GM10248 (cell line): ENCODE data around the gene PRIMA1.
A peak's percentile ranks its signal among the peaks of the same experiment; 100 is the strongest.

Source experiments
- CTCF ChIA-PET: fragments of 300-600 bp; sonication (Branson Sonifier 250); formaldehyde crosslinking; extraction: SDS; loops from one replicate; lab custom pipeline; 2021; ENCODE audit warnings: antibody characterized with exemption; lab: Yijun Ruan, JAX
- POLR2A ChIA-PET: fragments of 350-650 bp; sonication (Branson Sonifier 250); formaldehyde crosslinking; extraction: SDS; loops from one replicate; lab custom pipeline; 2020; ENCODE audit warnings: antibody characterized with exemption; lab: Yijun Ruan, JAX
- DNase-seq: peaks from one replicate; pipeline ENCODE4 v3.0.0; 2012; ENCODE audit errors: extremely low spot score
- TF ChIP-seq, protein P1 (sequence below): IDR thresholded peaks from 2 replicates; pipeline ENCODE4 v1.5.1; 2012; ENCODE audit warnings: mild to moderate bottlenecking, low read depth; ENCODE audit errors: extremely low read depth, missing control alignments, control extremely low read depth

Gene PRIMA1

DNA sequence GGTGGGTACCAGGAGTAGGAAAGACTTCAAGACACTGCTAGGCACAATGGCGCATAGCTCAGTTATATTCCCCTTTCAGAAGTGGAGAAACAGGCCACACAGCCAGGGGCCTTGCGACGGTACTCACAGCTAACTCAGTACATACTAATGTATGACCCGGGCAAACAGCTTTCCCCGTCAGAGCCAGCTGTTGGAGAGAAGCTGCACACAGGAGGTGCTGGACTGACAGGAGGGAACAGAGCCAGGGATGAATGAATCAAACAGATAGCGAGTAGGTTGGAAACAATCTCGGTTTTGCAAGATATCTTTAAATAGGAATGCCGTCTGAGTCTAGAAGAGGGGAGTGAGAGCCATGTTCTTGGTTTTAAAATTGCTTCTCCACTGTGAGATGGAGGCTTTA lies 45.5 kb downstream of the PRIMA1 start:
- no peak for DNase-seq
- ChIA-PET POLR2A (interaction anchor here (0.5 to 0.6 kb wide), 2 partner anchors 154 to 387 kb away, joined by 3 read pairs; no protein-coding TSS in a partner anchor), CTCF (no interaction called here)
- TF ChIP-seq, protein P1, sequence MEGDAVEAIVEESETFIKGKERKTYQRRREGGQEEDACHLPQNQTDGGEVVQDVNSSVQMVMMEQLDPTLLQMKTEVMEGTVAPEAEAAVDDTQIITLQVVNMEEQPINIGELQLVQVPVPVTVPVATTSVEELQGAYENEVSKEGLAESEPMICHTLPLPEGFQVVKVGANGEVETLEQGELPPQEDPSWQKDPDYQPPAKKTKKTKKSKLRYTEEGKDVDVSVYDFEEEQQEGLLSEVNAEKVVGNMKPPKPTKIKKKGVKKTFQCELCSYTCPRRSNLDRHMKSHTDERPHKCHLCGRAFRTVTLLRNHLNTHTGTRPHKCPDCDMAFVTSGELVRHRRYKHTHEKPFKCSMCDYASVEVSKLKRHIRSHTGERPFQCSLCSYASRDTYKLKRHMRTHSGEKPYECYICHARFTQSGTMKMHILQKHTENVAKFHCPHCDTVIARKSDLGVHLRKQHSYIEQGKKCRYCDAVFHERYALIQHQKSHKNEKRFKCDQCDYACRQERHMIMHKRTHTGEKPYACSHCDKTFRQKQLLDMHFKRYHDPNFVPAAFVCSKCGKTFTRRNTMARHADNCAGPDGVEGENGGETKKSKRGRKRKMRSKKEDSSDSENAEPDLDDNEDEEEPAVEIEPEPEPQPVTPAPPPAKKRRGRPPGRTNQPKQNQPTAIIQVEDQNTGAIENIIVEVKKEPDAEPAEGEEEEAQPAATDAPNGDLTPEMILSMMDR = no peak

DNA sequence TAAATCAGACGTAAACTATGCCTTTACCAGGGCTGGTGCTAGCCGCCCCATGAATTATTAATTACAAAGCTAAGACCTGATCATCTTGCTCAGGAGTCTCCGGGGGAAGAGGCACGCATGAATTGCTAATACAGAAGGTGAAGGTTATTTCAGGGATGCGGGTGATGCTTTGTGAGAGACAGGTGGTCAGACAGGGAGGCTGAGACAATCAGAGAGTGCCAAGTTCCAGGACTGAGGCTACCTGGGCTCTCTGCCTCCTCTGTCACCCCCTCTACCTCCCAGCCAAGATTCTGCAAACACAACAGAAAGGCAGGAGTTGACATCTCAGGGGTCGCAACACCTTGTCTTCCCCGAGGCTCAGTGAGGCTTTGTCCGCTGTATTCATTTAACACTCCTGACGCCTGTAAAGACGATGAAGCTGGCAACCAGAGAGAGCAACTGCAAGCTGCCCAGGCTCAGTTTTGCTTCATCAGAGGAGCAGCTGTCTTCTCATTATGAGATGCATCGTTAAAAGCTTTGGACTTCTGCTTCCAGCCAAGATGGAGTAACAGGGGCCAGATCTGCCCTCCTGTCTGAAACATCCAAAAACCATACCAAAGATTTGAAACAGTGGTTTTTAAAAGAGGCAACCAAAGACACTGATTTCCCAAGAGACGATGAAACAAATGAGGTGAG lies 46.6 kb downstream of the PRIMA1 start:
- no peak for DNase-seq
- CTCF ChIA-PET = interaction anchor here (0.8 kb wide), 1 partner anchor 9 kb away, joined by 3 read pairs; no protein-coding TSS in a partner anchor
- TF ChIP-seq, protein P1 = no peak
- POLR2A ChIA-PET = no interaction called here

DNA sequence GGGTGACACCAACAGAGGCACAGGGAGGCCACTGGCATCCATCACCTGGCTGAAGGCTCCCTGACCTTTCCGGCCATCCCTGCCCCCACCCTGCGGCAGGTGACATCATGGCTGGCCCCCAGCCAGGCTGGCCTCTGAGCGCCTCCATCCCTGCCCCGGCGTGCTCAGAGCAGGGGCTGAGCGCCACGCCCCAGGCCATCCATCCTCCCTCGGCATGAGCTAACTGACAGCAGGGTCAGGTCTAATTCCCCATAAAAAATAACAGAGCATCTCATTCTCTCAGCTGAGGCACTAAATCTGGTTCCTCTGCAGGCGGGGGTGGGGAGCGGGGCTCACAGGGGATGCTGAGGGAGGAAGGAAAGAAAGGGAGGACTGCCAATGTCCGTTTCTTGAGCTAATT lies 50.7 kb downstream of the PRIMA1 start:
- CTCF ChIA-PET = no interaction called here
- POLR2A ChIA-PET = no interaction called here

DNA sequence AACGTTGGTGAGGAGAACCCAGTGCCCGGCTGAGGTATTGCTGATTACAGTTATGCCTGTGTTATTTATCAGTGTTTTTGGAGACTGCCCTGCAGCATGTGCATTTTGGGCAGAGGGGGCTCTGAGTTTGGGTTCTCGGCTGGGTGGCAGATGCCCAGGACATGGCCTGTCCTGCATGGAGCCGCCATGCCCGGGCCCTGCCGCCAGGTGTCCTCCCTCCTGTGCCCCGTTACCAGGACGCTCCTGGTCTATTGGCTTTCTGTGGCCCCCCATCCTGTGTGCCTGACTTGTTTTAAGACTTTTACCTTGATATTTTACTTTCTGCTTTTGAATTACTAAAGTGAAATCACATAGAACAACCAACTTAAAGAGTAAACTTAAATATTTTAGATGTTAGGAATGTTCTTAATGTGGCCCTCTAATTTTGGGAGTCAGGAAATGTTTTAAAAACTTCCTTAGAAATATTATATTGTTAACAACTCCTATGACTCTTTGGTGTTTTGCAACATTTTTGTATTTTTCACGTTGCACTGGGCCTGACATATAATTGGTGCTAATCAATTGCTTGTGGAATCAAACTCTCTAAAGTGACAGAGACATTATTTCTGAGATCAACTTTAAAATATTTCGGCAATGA lies 51.8 kb downstream of the PRIMA1 start:
- DNase-seq = no peak
- CTCF ChIA-PET = no interaction called here
- TF ChIP-seq, protein P1 = peak; percentile 27
- POLR2A ChIA-PET = no interaction called here

More for the DNA sequence above, 50.7 kb downstream of the PRIMA1 start:
- DNase-seq = no peak
- TF ChIP-seq, protein P1 = no peak

DNA sequence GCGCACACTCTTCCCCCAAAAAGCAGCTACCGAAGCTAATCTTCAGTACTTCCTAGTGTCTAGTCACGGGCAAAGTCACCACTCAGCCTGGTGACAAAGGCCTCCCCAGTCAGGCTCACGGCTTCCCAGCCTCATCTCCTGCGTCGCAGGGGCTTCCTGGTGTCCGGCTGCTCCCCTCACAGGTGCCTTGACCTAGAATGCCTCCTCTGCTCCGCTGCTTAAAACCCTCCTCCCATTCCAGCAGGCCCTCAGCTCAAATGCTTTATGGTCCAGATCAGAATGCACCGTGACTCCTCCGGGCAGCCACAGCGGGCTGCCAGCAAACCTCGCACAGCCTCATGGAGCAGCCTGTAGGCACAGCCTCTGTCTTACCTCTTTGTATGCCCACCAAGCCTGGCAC lies 53.1 kb downstream of the PRIMA1 start:
- CTCF ChIA-PET = interaction anchor here (0.8 kb wide), 1 partner anchor 160 kb away, joined by 3 read pairs; no protein-coding TSS in a partner anchor
- no peak for DNase-seq
- POLR2A ChIA-PET = no interaction called here
- TF ChIP-seq, protein P1 = no peak

DNA sequence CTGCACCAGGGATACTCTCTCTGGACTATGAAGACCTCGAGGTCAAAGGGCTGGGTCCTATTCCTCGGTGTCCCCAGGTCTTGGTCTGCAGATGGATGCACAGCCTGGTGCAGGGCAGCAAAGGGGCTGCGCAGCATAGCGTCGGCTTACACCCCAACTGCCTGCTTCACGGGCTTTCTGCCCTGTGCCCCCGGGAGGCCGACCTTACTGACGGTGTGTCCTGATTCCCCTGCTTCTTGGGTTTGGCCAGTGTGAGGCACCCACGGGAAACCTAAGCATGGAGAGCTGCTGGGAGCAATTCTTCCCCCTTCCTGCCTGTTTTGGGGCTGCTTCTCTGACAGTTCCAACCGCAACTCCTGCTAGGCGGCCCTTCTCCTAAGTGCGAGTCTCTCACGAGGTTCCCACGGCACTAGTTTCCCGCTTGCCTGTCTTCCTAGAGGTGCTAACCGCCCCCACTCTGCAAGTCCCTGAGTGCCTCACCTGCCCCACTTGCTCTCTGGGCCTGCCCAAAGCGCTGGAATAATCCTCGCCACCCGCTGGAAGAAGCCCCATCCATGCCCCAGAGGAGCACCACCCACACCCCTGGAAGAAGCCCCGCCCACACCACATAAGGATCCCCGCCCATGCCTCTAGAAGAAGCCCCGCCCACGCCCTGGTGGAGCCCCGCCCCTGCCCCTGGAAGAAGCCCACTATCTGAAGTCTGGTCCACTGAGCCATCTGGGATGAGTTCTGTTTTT lies 54.0 kb downstream of the PRIMA1 start:
- ChIA-PET POLR2A (no interaction called here), CTCF (no interaction called here)
- TF ChIP-seq, protein P1 = no peak
- no peak for DNase-seq
